Measurements from ENCODE around the gene GUCA2B.

DNA sequence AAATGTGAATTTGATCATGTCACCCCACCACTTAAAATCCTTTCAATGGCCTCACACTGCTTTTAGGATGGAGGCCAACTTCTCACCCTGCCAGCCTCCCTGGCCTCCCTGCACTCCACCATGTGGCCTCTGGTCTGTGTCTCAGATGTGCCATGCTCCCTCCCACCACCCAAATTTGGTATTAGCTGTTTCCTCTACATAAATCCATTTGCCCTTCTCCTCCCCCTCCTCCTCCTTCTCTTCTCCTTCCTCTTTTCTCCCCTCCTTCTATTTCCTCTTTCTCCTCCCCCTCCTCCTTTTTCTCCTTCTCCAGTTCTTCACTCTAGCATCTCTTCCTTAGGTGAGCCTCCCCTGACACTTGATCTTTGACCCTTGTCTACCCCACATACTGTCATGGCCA is 16.7 kb upstream of the GUCA2B start:
- TF ChIP-seq, protein P1, sequence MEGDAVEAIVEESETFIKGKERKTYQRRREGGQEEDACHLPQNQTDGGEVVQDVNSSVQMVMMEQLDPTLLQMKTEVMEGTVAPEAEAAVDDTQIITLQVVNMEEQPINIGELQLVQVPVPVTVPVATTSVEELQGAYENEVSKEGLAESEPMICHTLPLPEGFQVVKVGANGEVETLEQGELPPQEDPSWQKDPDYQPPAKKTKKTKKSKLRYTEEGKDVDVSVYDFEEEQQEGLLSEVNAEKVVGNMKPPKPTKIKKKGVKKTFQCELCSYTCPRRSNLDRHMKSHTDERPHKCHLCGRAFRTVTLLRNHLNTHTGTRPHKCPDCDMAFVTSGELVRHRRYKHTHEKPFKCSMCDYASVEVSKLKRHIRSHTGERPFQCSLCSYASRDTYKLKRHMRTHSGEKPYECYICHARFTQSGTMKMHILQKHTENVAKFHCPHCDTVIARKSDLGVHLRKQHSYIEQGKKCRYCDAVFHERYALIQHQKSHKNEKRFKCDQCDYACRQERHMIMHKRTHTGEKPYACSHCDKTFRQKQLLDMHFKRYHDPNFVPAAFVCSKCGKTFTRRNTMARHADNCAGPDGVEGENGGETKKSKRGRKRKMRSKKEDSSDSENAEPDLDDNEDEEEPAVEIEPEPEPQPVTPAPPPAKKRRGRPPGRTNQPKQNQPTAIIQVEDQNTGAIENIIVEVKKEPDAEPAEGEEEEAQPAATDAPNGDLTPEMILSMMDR (IDR thresholded peaks at IDR 0.05; ENCODE audit: insufficient read depth, low read length), result no peak
- TF ChIP-seq, protein P2, sequence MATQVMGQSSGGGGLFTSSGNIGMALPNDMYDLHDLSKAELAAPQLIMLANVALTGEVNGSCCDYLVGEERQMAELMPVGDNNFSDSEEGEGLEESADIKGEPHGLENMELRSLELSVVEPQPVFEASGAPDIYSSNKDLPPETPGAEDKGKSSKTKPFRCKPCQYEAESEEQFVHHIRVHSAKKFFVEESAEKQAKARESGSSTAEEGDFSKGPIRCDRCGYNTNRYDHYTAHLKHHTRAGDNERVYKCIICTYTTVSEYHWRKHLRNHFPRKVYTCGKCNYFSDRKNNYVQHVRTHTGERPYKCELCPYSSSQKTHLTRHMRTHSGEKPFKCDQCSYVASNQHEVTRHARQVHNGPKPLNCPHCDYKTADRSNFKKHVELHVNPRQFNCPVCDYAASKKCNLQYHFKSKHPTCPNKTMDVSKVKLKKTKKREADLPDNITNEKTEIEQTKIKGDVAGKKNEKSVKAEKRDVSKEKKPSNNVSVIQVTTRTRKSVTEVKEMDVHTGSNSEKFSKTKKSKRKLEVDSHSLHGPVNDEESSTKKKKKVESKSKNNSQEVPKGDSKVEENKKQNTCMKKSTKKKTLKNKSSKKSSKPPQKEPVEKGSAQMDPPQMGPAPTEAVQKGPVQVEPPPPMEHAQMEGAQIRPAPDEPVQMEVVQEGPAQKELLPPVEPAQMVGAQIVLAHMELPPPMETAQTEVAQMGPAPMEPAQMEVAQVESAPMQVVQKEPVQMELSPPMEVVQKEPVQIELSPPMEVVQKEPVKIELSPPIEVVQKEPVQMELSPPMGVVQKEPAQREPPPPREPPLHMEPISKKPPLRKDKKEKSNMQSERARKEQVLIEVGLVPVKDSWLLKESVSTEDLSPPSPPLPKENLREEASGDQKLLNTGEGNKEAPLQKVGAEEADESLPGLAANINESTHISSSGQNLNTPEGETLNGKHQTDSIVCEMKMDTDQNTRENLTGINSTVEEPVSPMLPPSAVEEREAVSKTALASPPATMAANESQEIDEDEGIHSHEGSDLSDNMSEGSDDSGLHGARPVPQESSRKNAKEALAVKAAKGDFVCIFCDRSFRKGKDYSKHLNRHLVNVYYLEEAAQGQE (IDR thresholded peaks at IDR 0.05; ENCODE audit: insufficient replicate concordance, low read depth), result no peak
- TF ChIP-seq POLR2AphosphoS5 (IDR thresholded peaks at IDR 0.05; ENCODE audit: low read depth) (no peak), SPI1 (IDR thresholded peaks at IDR 0.05; ENCODE audit: borderline replicate concordance, low read depth) (peak; percentile 43; the same call in 1 of the 2 replicates), GABPA (IDR thresholded peaks at IDR 0.05; ENCODE audit: low read depth) (no peak)
